HG02938 (cell line): ENCODE data around the gene RBM20.

Experiments used
- ATAC-seq: cut with Tn5 transposase; IDR thresholded peaks from one replicate; pipeline ENCODE4 v1.9.1; 2021; ENCODE audit warnings: mild to moderate bottlenecking, moderate library complexity; ENCODE audit not compliant: unreplicated experiment

Gene RBM20

DNA sequence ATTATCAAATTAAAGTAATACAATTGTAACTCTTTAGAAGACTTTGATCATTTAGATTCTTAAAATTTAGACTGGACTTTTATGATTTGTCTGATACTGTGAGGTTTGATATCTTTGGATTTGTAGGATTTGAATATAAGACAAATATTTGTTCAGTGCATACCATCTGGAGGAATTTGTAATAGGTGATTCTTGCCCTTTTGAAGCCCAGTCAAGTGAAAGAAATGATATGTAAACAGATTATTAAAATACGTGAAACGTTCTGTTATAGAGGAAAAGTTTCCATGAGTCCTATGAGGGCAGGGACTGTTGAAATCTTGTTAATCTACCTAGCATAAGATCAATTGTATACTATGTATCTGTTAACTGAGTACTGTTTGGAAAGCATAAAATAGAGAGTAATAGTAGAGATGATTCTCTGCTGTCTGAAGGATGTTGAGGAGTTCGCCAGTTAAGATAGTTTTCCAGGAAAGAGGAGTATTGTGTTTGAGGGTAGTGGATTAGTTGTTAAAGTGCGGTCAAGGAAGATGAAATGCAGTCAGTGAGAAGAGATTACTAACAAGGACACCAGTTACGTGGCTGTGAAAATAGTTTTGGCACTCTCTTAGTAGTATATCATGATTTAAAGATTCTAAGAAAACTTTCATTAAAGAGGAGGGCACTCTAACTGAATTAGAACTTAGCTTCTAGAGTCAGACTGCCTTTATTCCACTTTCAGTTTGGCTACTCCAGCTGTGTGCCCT is 242.0 kb downstream of the RBM20 start:
- no peak for ATAC-seq

DNA sequence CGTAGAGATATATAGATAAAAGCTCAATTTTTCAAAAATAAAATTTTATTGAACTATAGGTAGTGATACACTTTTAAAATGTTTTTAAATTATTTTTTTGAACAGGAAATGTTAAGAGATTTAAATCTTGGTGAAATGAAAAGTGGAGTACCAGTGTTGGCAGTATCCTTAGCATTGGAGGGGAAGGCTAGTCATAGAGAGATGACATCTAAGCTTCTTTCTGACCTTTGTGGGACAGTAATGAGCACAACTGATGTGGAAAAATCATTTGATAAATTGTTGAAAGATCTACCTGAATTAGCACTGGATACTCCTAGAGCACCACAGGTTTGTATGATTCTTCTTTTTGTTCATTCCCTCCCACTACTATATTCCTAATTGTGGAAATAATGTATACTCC is 243.4 kb downstream of the RBM20 start:
- ATAC-seq, result no peak
